Tibial artery (tissue), 4 donors: ENCODE measurements around the gene WBP2.
"Not testable (repeated sequence)": the region's sequence is repeated elsewhere in the genome, so short reads cannot be mapped to it uniquely, and the experiment has no call there.

Experiments
- DNase-seq, 2 donors: peaks; one replicate each; pipeline ENCODE4 v3.0.0-alpha.2; 2019
- H3K27ac ChIP-seq, 2 donors: fragments of 200-600 bp; sonication (generic) in 1 of 2; 1 replicate in 1 of 2; 2 replicates in 1 of 2; pipeline ENCODE4 v1.5.1; 2018 to 2019; ENCODE audit warnings: mild to moderate bottlenecking in 1 of 2
- H3K27me3 ChIP-seq, 2 donors: fragments of 200-600 bp; sonication (generic) in 1 of 2; one replicate each; pipeline versions ENCODE4 v1.5.1 to v1.6.0; 2016 to 2019
- H3K36me3 ChIP-seq, 3 donors: fragments of 200-600 bp; sonication (generic) in 2 of 3; one replicate each; pipeline ENCODE4 v1.5.1; 2016 to 2019; ENCODE audit warnings: mild to moderate bottlenecking in 2 of 3
- H3K4me1 ChIP-seq, 4 donors: fragments of 200-600 bp; sonication (generic) in 2 of 4; 1 replicate in 3 of 4; 2 replicates in 1 of 4; pipeline ENCODE4 v1.5.1; 2016 to 2019
- H3K4me3 ChIP-seq, 2 donors: fragments of 200-600 bp; sonication (generic) in 1 of 2; 1 replicate in 1 of 2; 2 replicates in 1 of 2; pipeline ENCODE4 v1.5.1; 2018 to 2019; ENCODE audit warnings: mild to moderate bottlenecking in 2 of 2
- H3K9me3 ChIP-seq, 3 donors: fragments of 200-600 bp; sonication (generic) in 1 of 3; one replicate each; pipeline ENCODE4 v1.5.1; 2016 to 2019
- intact Hi-C: fragments of 100-400 bp; cut with DNase I; formaldehyde crosslinking; loops from one replicate; pipeline ENCODE4 v1.15.0; 2023; ENCODE audit warnings: low total_unique reads
- TF ChIP-seq, protein P1 (sequence below), 2 experiments: fragments of 200-600 bp in 1 of 2; fragments of 450-650 bp in 1 of 2; IDR thresholded peaks; one replicate each; pipeline ENCODE4 v1.5.1; 2017 to 2019; ENCODE audit warnings: antibody characterized with exemption in 2 of 2, mild to moderate bottlenecking in 1 of 2, moderate library complexity in 1 of 2

Gene WBP2

DNA sequence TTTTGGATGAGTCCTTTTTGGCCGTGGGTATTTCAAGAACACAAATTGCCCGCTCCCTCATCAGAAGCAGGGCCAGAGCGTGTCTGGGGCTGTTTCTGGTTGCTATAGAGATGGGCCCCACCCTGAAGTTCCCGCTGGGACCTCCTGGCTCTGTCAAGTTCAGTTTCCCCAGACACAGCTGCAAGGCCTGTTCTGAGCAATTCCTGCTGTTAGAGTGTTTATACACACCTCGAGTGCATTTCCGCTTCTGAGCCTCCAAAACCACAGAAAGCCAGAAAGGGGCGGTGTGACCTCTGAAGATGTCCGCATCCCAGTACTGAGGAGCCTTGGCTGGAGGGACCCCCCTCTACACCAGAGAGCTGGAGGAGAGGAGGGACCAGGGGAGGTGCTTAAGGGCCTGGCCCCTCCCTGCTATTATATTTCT is 9.3 kb upstream of the WBP2 start:
- Histone ChIP-seq H3K27ac (peak overlapping the region; percentile 46 to 73), H3K4me3 (no peak overlapping the region), H3K9me3 (no peaks in the 10 kb centered on the region), H3K4me1 (peaks cover 0 to 26% (median 19%) of the 10 kb centered on the region in 4 donors), H3K27me3 (no peaks in the 10 kb centered on the region), H3K36me3 (no peaks in the 10 kb centered on the region)
- DNase-seq = peak; percentile 75 to 86
- intact Hi-C loops = no loop called here
- TF ChIP-seq, protein P1, sequence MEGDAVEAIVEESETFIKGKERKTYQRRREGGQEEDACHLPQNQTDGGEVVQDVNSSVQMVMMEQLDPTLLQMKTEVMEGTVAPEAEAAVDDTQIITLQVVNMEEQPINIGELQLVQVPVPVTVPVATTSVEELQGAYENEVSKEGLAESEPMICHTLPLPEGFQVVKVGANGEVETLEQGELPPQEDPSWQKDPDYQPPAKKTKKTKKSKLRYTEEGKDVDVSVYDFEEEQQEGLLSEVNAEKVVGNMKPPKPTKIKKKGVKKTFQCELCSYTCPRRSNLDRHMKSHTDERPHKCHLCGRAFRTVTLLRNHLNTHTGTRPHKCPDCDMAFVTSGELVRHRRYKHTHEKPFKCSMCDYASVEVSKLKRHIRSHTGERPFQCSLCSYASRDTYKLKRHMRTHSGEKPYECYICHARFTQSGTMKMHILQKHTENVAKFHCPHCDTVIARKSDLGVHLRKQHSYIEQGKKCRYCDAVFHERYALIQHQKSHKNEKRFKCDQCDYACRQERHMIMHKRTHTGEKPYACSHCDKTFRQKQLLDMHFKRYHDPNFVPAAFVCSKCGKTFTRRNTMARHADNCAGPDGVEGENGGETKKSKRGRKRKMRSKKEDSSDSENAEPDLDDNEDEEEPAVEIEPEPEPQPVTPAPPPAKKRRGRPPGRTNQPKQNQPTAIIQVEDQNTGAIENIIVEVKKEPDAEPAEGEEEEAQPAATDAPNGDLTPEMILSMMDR (IDR thresholded peaks at IDR 0.05) = no peak

DNA sequence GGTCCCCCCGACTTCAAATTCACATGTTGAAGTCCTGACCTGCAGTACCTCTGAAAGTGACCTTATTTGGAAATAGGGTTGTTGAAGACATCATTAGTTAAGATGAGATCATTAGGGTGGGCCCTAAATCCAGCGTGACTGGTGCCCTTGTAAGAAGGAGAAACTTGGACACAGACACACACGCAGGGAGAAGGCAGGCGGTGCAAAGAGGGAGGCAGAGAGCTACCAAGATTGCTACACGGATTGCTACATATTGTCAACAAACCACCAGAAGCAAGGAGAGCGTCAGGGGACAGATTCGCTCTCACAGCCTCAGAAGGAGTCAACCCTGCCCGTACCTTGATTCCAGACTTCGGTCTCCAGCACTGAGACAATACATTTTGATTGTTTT is 6.8 kb upstream of the WBP2 start:
- TF ChIP-seq, protein P1 (IDR thresholded peaks at IDR 0.05) = no peak
- intact Hi-C loops = no loop called here
- no peaks in the 10 kb centered on the region for H3K36me3 ChIP-seq
- peak; percentile 58 to 70 for DNase-seq
- H3K4me1 ChIP-seq = peaks cover 0 to 13% (median 8%) of the 10 kb centered on the region in 4 donors
- no peak overlapping the region for H3K4me3 ChIP-seq
- no peak overlapping the region for H3K27ac ChIP-seq
- no peaks in the 10 kb centered on the region for H3K9me3 ChIP-seq
- H3K27me3 ChIP-seq = no peaks in the 10 kb centered on the region

DNA sequence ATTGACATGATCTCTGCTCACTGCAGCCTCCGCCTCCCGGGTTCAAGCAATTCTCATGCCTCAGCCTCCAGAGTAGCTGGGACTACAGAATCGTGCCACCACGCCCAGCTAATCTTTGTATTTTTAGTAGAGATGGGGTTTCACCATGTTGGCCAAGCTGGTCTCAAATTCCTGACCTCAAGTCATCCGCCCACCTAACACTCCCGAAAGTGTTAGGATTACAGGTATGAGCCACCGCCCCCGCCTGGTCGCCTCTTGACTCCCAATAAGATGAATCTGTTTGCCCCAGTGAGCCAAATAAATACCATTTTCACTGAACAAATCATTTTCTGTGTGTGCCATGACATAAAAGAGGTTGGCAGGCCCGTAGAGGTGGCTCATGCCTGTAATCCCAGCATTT is 4.2 kb upstream of the WBP2 start:
- intact Hi-C loops, H3K27me3 ChIP-seq, H3K36me3 ChIP-seq, H3K9me3 ChIP-seq, DNase-seq, H3K4me3 ChIP-seq: not testable (repeated sequence)
- Histone ChIP-seq H3K27ac (peak overlapping the region in 1 of 2 donors; percentile 20), H3K4me1 (peaks cover 0 to 15% (median 8%) of the 10 kb centered on the region in 4 donors)

DNA sequence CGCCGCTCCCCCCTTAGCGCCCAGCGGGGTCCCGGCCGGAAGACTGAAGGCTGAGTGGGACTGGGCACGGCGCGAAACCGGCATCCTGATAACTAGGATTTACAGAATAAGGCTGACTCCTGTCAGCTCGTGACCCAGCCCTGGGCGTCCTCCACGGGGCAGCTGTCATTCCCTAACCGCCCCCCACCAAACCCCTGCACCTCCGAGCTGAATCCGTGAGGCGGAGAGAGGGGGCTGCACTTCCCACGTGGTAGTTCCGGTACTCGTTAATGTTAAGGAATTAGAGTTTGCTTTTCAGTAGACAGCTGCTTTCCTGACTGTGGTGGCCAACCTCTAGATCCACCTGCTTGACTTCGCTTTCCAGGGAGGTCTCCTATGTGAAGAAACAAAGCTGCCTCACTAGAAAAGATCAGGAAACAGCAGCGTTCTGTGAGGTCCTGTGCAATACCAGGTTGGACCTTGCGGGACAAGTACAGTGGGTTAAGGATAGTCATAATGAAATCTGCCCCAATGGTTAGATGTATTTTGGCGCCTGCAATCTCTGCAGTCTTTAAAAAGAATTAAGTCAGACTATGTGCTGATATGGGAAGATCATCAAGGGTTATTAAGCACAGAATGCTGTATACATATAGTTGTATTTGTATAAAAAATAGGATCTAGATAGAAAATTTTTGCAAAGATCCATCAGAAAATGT is 1.1 kb upstream of the WBP2 start:
- peak overlapping the region; percentile 91 to 100 for H3K27ac ChIP-seq
- no peaks in the 10 kb centered on the region for H3K9me3 ChIP-seq
- intact Hi-C loops = no loop called here
- peak; percentile 65 to 71 for DNase-seq
- peak overlapping the region; percentile 60 to 95 for H3K4me3 ChIP-seq
- H3K4me1 ChIP-seq = peaks cover 0 to 40% (median 24%) of the 10 kb centered on the region in 4 donors
- peaks cover 5 to 14% (median 11%) of the 10 kb centered on the region in 3 donors for H3K36me3 ChIP-seq
- TF ChIP-seq, protein P1 (IDR thresholded peaks at IDR 0.05) = no peak
- H3K27me3 ChIP-seq = no peaks in the 10 kb centered on the region

DNA sequence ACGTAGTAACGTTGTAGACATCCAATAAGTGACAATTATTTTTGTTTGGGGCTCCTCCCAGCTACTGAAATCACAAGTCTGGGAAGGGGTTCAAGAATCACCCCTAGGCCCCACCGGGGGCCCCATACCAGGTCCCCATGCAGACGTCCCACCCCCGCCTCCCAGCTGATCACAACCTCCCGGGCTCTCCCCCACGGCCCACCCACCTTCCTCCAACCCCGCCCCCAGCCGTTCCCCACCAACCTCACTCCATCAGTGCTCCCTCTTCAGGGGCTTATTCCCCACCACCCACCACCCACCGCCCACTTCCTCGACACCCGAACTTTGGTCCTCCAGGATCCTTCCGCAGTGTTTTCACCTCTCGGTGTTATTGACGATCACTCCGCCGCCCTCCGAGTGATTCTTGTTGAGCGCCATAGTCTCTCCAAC is 240 bp downstream of the WBP2 start:
- TF ChIP-seq, protein P1 (IDR thresholded peaks at IDR 0.05) = no peak
- peaks cover 0 to 51% (median 26%) of the 10 kb centered on the region in 4 donors for H3K4me1 ChIP-seq
- intact Hi-C loops = no loop called here
- H3K9me3 ChIP-seq = no peaks in the 10 kb centered on the region
- H3K27ac ChIP-seq = peak overlapping the region; percentile 91 to 100
- H3K4me3 ChIP-seq = peak overlapping the region; percentile 60 to 95
- no peak for DNase-seq
- peaks cover 18 to 27% (median 24%) of the 10 kb centered on the region in 3 donors for H3K36me3 ChIP-seq
- H3K27me3 ChIP-seq = no peaks in the 10 kb centered on the region

DNA sequence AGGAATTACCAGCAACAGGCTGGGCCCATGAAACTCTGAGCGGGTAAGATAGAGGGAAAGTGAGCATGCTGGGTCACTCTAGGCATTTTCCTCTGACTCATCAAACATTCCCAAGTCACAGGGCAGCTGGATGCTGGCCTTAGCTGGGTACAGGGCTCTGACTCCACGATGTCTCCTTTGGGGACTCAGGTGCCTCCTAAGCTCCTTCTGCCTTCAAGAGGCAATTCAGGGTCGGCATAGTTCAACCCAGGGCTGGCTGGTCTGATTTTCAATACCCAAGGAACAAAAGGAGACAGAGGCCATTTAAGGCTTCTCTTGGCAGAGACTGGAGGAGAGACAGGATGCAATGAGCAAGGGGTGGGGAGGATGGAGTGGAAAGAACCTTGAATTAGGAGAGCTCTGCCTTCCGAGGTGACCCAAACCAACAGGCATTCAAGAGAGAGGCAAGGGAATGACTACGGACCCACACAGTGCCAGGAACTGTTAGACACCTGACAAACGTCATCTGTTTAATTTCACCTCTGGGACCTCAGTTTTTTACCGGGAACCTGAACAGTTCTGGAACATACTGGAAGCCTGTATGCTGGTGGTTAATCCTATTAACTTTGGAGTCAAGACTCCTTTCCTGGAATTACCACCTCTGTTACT is 910 bp downstream of the WBP2 start:
- intact Hi-C loops = no loop called here
- H3K4me3 ChIP-seq = peak overlapping the region; percentile 60 to 95
- H3K9me3 ChIP-seq = no peaks in the 10 kb centered on the region
- peaks cover 25 to 34% (median 31%) of the 10 kb centered on the region in 3 donors for H3K36me3 ChIP-seq
- H3K27ac ChIP-seq = peak overlapping the region; percentile 91 to 100
- no peaks in the 10 kb centered on the region for H3K27me3 ChIP-seq
- peak; percentile 66 to 84 for DNase-seq
- TF ChIP-seq, protein P1 (IDR thresholded peaks at IDR 0.05) = no peak
- peaks cover 0 to 58% (median 28%) of the 10 kb centered on the region in 4 donors for H3K4me1 ChIP-seq
